ENCODE measurements around the gene OSBPL1A. TPM values are rescaled to one million over a fixed set of nuclear protein-coding genes. Genes with fewer than 3 reads are reported as not detected.
A peak's percentile ranks its signal among the peaks of the same experiment; 100 is the strongest.

The OSBPL1A gene
- total RNA-seq, 6 donors from 2014 or later = 33.3 to 64.5 (median 55.4) TPM

- H3K4me1 ChIP-seq = peaks cover 5 to 18% (median 9%) of the 10 kb centered on the region in 4 donors
- 1 to 4% methylated on average over 27 to 58 of the region's 82 CpGs for WGBS, 2 donors
- H3K27me3 ChIP-seq = no peaks in the 10 kb centered on the region
- peaks cover 0 to 3% (median 0%) of the 10 kb centered on the region in 4 donors for H3K9me3 ChIP-seq
- H3K4me3 ChIP-seq = peak within 1 kb of the TSS; percentile 79 to 97 (median 85)
- DNase-seq = peak; percentile 82 to 98
- ATAC-seq (ENCODE audit: low FRiP score in 2 of 2) = peak; percentile 94 to 99
- H3K27ac ChIP-seq = peak within 1 kb of the TSS; percentile 81 to 90 (median 85)
- H3K36me3 ChIP-seq = peaks cover 0 to 11% (median 0%) of the 10 kb centered on the region in 4 donors
- TF ChIP-seq EP300 (IDR thresholded peaks at IDR 0.05) = no peak
- TF ChIP-seq POLR2A (IDR thresholded peaks at IDR 0.05) = peak in 2 of 4 donors; percentile 33 to 79
- TF ChIP-seq POLR2AphosphoS5 (IDR thresholded peaks at IDR 0.05) = peak; percentile 50 to 64
- peak in 1 of 6 experiments; percentile 18 for TF ChIP-seq CTCF (IDR thresholded peaks at IDR 0.05)
These were observed 29.0 kb upstream of the OSBPL1A start, which contains the start of gene IMPACT for GRCh38 chr18:24426398-24427294. IMPACT (plus strand) TSS chr18:24426670; CDS start chr18:24426757, 87 bp downstream.

GRCh38 chr18:24426073-24426397 lies 28.4 kb upstream of the OSBPL1A start:
- TF ChIP-seq EP300 (IDR thresholded peaks at IDR 0.05) (peak in 1 of 4 donors; percentile 12), CTCF (IDR thresholded peaks at IDR 0.05) (no peak), POLR2AphosphoS5 (IDR thresholded peaks at IDR 0.05) (no peak), POLR2A (IDR thresholded peaks at IDR 0.05) (no peak)
- Histone ChIP-seq H3K4me1 (peaks cover 5 to 18% (median 9%) of the 10 kb centered on the region in 4 donors), H3K36me3 (peaks cover 0 to 5% (median 0%) of the 10 kb centered on the region in 4 donors), H3K9me3 (peaks cover 0 to 3% (median 0%) of the 10 kb centered on the region in 4 donors), H3K4me3 (peak overlapping the region; percentile 79 to 97 (median 85)), H3K27me3 (no peaks in the 10 kb centered on the region), H3K27ac (peak overlapping the region; percentile 81 to 90 (median 85))
- WGBS, 2 donors = 43% methylated on average over 11 of the region's 11 CpGs
- ATAC-seq (ENCODE audit: low FRiP score in 2 of 2) = no peak
- no peak for DNase-seq

GRCh38 chr18:24421831-24422230 lies 24.2 kb upstream of the OSBPL1A start:
- Histone ChIP-seq H3K4me3 (no peak overlapping the region), H3K9me3 (peaks cover 0 to 3% (median 0%) of the 10 kb centered on the region in 4 donors), H3K36me3 (no peaks in the 10 kb centered on the region), H3K27ac (peak overlapping the region in 1 of 4 donors; percentile 24), H3K4me1 (peaks cover 0 to 4% (median 0%) of the 10 kb centered on the region in 4 donors), H3K27me3 (no peaks in the 10 kb centered on the region)
- TF ChIP-seq POLR2A (IDR thresholded peaks at IDR 0.05) (no peak), POLR2AphosphoS5 (IDR thresholded peaks at IDR 0.05) (no peak), CTCF (IDR thresholded peaks at IDR 0.05) (no peak), EP300 (IDR thresholded peaks at IDR 0.05) (no peak)
- WGBS, 2 donors = 35 to 39% methylated on average over 1 of the region's 1 CpG
- no peak for DNase-seq
- ATAC-seq (ENCODE audit: low FRiP score in 2 of 2) = no peak

GRCh38 chr18:24420551-24420950 lies 22.9 kb upstream of the OSBPL1A start:
- Histone ChIP-seq H3K27ac (no peak overlapping the region), H3K27me3 (no peaks in the 10 kb centered on the region), H3K4me1 (no peaks in the 10 kb centered on the region), H3K4me3 (no peak overlapping the region), H3K9me3 (no peaks in the 10 kb centered on the region), H3K36me3 (no peaks in the 10 kb centered on the region)
- TF ChIP-seq CTCF (IDR thresholded peaks at IDR 0.05) (no peak), POLR2AphosphoS5 (IDR thresholded peaks at IDR 0.05) (no peak), POLR2A (IDR thresholded peaks at IDR 0.05) (no peak), EP300 (IDR thresholded peaks at IDR 0.05) (no peak)
- no peak for DNase-seq
- 87 to 89% methylated on average over 4 of the region's 4 CpGs for WGBS, 2 donors
- no peak for ATAC-seq (ENCODE audit: low FRiP score in 2 of 2)
